Bronchial epithelial cell (primary cell): Measurements from ENCODE around the gene RYR2. TPM values are rescaled to one million over a fixed set of nuclear protein-coding genes. Genes with fewer than 3 reads are reported as not detected.

ENCODE experiments used
- DNase-seq: peaks from one replicate; pipeline ENCODE4 v3.0.0-alpha.2; 2010; ENCODE audit warnings: low read depth
- FAIRE-seq: peaks from 2 replicates; lab custom pipeline; 2011; peaks lifted over from hg19 to GRCh38; lab: Jason Lieb, UNC
- H3K27me3 ChIP-seq: 2 replicates; pipeline ENCODE4 v1.5.1; 2011; ENCODE audit warnings: low read length; ENCODE audit not compliant: control insufficient read depth, insufficient read depth
- H3K36me3 ChIP-seq: 2 replicates; pipeline ENCODE4 v1.5.1; 2011; ENCODE audit warnings: low read length; ENCODE audit not compliant: control insufficient read depth, insufficient read depth
- H3K4me3 ChIP-seq: 2 replicates; pipeline ENCODE4 v1.5.1; 2011; ENCODE audit warnings: mild to moderate bottlenecking, low read depth, low read length, control low read depth
- CTCF ChIP-seq: IDR thresholded peaks from 2 replicates; pipeline ENCODE4 v1.5.1; 2011; ENCODE audit warnings: mild to moderate bottlenecking, moderate library complexity, low read length, control low read depth, inconsistent platforms; ENCODE audit not compliant: insufficient read depth, severe bottlenecking
- total RNA-seq: library from RNA; depleted of rRNA; stranded (reverse); fragments of >200 nt; gene quantifications from 2 replicates; pipeline ENCODE4 v1.2.1, GENCODE V29; 2014

RYR2 gene
- total RNA-seq, 1 donor from 2014 or later, result not detected

- no peak for TF ChIP-seq CTCF
- Histone ChIP-seq H3K27me3 (no peaks in the 10 kb centered on the region), H3K36me3 (no peaks in the 10 kb centered on the region), H3K4me3 (no peak overlapping the region)
- FAIRE-seq (no peak), DNase-seq (no peak)
Observed at GRCh38 chr1:237235091-237235490, 193.1 kb downstream of the RYR2 start.

GRCh38 chr1:237237721-237238120, 195.7 kb downstream of the RYR2 start:
- Histone ChIP-seq H3K4me3 (no peak overlapping the region), H3K36me3 (no peaks in the 10 kb centered on the region), H3K27me3 (no peaks in the 10 kb centered on the region)
- no peak for TF ChIP-seq CTCF
- FAIRE-seq (no peak), DNase-seq (no peak)

GRCh38 chr1:237239248-237239647, 197.3 kb downstream of the RYR2 start:
- no peaks in the 10 kb centered on the region for H3K27me3 ChIP-seq
- no peak for FAIRE-seq

GRCh38 chr1:237241038-237241437, 199.1 kb downstream of the RYR2 start:
- FAIRE-seq, result no peak

More at GRCh38 chr1:237239248-237239647, 197.3 kb downstream of the RYR2 start:
- TF ChIP-seq CTCF, result no peak
- H3K4me3 ChIP-seq, result no peak overlapping the region
- no peaks in the 10 kb centered on the region for H3K36me3 ChIP-seq
- DNase-seq, result no peak

GRCh38 chr1:237244778-237245177, 202.8 kb downstream of the RYR2 start:
- DNase-seq (no peak), FAIRE-seq (no peak)
- H3K4me3 ChIP-seq, result no peak overlapping the region
- no peak for TF ChIP-seq CTCF
- H3K27me3 ChIP-seq, result no peaks in the 10 kb centered on the region
- H3K36me3 ChIP-seq, result no peaks in the 10 kb centered on the region

More at GRCh38 chr1:237241038-237241437, 199.1 kb downstream of the RYR2 start:
- Histone ChIP-seq H3K4me3 (no peak overlapping the region), H3K36me3 (no peaks in the 10 kb centered on the region), H3K27me3 (no peaks in the 10 kb centered on the region)
- no peak for TF ChIP-seq CTCF
- no peak for DNase-seq

GRCh38 chr1:237247442-237247841, 205.5 kb downstream of the RYR2 start:
- FAIRE-seq, result no peak

More at GRCh38 chr1:237247442-237247841, 205.5 kb downstream of the RYR2 start:
- Histone ChIP-seq H3K27me3 (no peaks in the 10 kb centered on the region), H3K36me3 (no peaks in the 10 kb centered on the region), H3K4me3 (no peak overlapping the region)
- DNase-seq, result no peak
- no peak for TF ChIP-seq CTCF
